ENCODE results near the gene ADGRF4.

The ADGRF4 gene

GRCh38 chr6:47686411-47686810 lies 12.0 kb upstream of the ADGRF4 start:
- no peak for DNase-seq

GRCh38 chr6:47687432-47687831 lies 10.9 kb upstream of the ADGRF4 start:
- DNase-seq: no peak

GRCh38 chr6:47690214-47690613 lies 8.2 kb upstream of the ADGRF4 start:
- no peak for DNase-seq

- no peak for DNase-seq
Observed at GRCh38 chr6:47690791-47691190, 7.6 kb upstream of the ADGRF4 start.

- DNase-seq: no peak
Observed at GRCh38 chr6:47697925-47698324, 455 bp upstream of the ADGRF4 start.

GRCh38 chr6:47700053-47700452 lies 1.7 kb downstream of the ADGRF4 start:
- DNase-seq: no peak

GRCh38 chr6:47700596-47700995 lies 2.2 kb downstream of the ADGRF4 start:
- DNase-seq: no peak

GRCh38 chr6:47701363-47701762 lies 3.0 kb downstream of the ADGRF4 start:
- no peak for DNase-seq

GRCh38 chr6:47709160-47709559 lies 10.8 kb downstream of the ADGRF4 start:
- no peak for DNase-seq

- DNase-seq: no peak
Observed at GRCh38 chr6:47710295-47710694, 11.9 kb downstream of the ADGRF4 start.

GRCh38 chr6:47713200-47713599 lies 14.8 kb downstream of the ADGRF4 start:
- no peak for DNase-seq

GRCh38 chr6:47714802-47715201 lies 16.4 kb downstream of the ADGRF4 start:
- no peak for DNase-seq

- DNase-seq: no peak
Observed at GRCh38 chr6:47715782-47716181, 17.4 kb downstream of the ADGRF4 start.

GRCh38 chr6:47716207-47716606 lies 17.8 kb downstream of the ADGRF4 start:
- no peak for DNase-seq

- no peak for DNase-seq
Observed at GRCh38 chr6:47718571-47718970, 20.2 kb downstream of the ADGRF4 start.

GRCh38 chr6:47721189-47721588 lies 22.8 kb downstream of the ADGRF4 start:
- no peak for DNase-seq

- DNase-seq: no peak
Observed at GRCh38 chr6:47722194-47722593, 23.8 kb downstream of the ADGRF4 start.

GRCh38 chr6:47724300-47724699 lies 25.9 kb downstream of the ADGRF4 start:
- DNase-seq: no peak

GRCh38 chr6:47727391-47727790 lies 29.0 kb downstream of the ADGRF4 start:
- DNase-seq: no peak

GRCh38 chr6:47729019-47729418 lies 30.6 kb downstream of the ADGRF4 start:
- DNase-seq: no peak

- DNase-seq: no peak
Observed at GRCh38 chr6:47729457-47729856, 31.1 kb downstream of the ADGRF4 start.

- DNase-seq: peak; percentile 29 to 31
Observed at GRCh38 chr6:47733879-47734558, 35.6 kb downstream of the ADGRF4 start.

GRCh38 chr6:47734831-47735481 lies 36.6 kb downstream of the ADGRF4 start:
- DNase-seq: no peak

GRCh38 chr6:47736083-47736700 lies 37.8 kb downstream of the ADGRF4 start:
- DNase-seq: no peak

Measured in AML-193 (cell line).